GM19455 (cell line): Measurements from ENCODE around the gene AGBL4.
"Not testable (repeated sequence)": the region's sequence is repeated elsewhere in the genome, so short reads cannot be mapped to it uniquely, and the experiment has no call there.

ENCODE experiments used
- ATAC-seq: cut with Tn5 transposase; IDR thresholded peaks from one replicate; pipeline ENCODE4 v1.9.1; 2021; ENCODE audit not compliant: unreplicated experiment

The AGBL4 gene

GRCh38 chr1:49051647-49052046 lies 972.1 kb downstream of the AGBL4 start:
- no peak for ATAC-seq

GRCh38 chr1:49050041-49050440 lies 973.7 kb downstream of the AGBL4 start:
- ATAC-seq: no peak

- ATAC-seq: no peak
Observed at GRCh38 chr1:49048188-49048587, 975.6 kb downstream of the AGBL4 start.

GRCh38 chr1:49046305-49046704 lies 977.4 kb downstream of the AGBL4 start:
- no peak for ATAC-seq

GRCh38 chr1:49045371-49045770 lies 978.4 kb downstream of the AGBL4 start:
- no peak for ATAC-seq

GRCh38 chr1:49036700-49037099 lies 987.1 kb downstream of the AGBL4 start:
- ATAC-seq: no peak

- no peak for ATAC-seq
Observed at GRCh38 chr1:49028396-49028795, 995.4 kb downstream of the AGBL4 start.

GRCh38 chr1:49026230-49026811 lies 997.4 kb downstream of the AGBL4 start:
- no peak for ATAC-seq

GRCh38 chr1:49016030-49016977 lies 1007.5 kb downstream of the AGBL4 start:
- no peak for ATAC-seq

GRCh38 chr1:49013079-49013478 lies 1010.7 kb downstream of the AGBL4 start:
- no peak for ATAC-seq

- not testable (repeated sequence) for ATAC-seq
Observed at GRCh38 chr1:49002981-49003380, 1020.8 kb downstream of the AGBL4 start.

- ATAC-seq: no peak
Observed at GRCh38 chr1:48999321-48999720, 1024.4 kb downstream of the AGBL4 start.

GRCh38 chr1:48996311-48996710 lies 1027.4 kb downstream of the AGBL4 start:
- ATAC-seq: no peak

- no peak for ATAC-seq
Observed at GRCh38 chr1:48988633-48989197, 1035.0 kb downstream of the AGBL4 start.

- ATAC-seq: no peak
Observed at GRCh38 chr1:48979940-48980339, 1043.8 kb downstream of the AGBL4 start.

GRCh38 chr1:48978413-48978812 lies 1045.3 kb downstream of the AGBL4 start:
- ATAC-seq: no peak

GRCh38 chr1:48977273-48977672 lies 1046.5 kb downstream of the AGBL4 start:
- no peak for ATAC-seq

- no peak for ATAC-seq
Observed at GRCh38 chr1:48969971-48970370, 1053.8 kb downstream of the AGBL4 start.

- no peak for ATAC-seq
Observed at GRCh38 chr1:48967318-48967717, 1056.4 kb downstream of the AGBL4 start.

- no peak for ATAC-seq
Observed at GRCh38 chr1:48966583-48966982, 1057.2 kb downstream of the AGBL4 start.

- no peak for ATAC-seq
Observed at GRCh38 chr1:48960320-48960719, 1063.4 kb downstream of the AGBL4 start.

- no peak for ATAC-seq
Observed at GRCh38 chr1:48955774-48956173, 1068.0 kb downstream of the AGBL4 start.
